ENCODE data around the gene TASP1.

TASP1 gene

DNA sequence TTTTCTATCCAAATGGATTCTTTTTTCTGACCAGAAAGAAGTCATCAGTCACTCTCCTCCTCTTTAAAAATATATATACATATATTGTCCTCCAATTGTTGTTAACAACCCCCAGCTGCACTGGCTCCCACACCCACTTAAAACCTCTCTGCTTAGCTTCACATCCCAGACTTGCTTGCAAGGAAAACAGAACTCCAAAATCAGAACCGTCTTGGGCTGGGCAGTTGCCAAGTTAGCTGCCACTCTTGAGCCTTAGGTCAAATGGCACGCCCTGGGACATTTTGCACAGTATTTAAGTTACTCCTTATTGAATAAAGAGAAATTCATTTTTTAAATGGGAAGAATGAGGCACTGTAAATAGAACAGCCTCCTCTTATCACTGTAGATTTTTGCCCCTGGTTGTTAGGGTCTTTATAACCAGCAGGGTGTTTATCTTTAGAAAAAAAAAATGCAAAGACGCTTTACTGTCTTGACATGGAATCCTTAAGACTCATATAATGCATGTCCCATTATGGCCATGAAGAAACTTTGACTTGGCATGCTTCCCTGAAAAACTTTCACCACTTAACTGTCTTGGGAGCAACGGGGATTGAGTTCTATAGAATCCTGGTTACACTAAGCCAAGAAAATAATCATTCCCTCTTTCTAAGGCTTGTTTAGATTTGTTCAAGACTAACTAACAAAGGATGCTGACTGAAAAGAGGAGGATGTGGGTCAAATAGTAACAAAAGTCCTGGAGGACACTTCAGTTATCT, 213.2 kb downstream of the TASP1 start:
- no peak for DNase-seq (ENCODE audit: low spot score)
- in situ Hi-C loops (cut with MboI; ENCODE audit: low pct_unique_long_range_greater_than_20kb, low sequenced_read_pairs, unreplicated experiment) = no loop called here
- TF ChIP-seq, protein P1, sequence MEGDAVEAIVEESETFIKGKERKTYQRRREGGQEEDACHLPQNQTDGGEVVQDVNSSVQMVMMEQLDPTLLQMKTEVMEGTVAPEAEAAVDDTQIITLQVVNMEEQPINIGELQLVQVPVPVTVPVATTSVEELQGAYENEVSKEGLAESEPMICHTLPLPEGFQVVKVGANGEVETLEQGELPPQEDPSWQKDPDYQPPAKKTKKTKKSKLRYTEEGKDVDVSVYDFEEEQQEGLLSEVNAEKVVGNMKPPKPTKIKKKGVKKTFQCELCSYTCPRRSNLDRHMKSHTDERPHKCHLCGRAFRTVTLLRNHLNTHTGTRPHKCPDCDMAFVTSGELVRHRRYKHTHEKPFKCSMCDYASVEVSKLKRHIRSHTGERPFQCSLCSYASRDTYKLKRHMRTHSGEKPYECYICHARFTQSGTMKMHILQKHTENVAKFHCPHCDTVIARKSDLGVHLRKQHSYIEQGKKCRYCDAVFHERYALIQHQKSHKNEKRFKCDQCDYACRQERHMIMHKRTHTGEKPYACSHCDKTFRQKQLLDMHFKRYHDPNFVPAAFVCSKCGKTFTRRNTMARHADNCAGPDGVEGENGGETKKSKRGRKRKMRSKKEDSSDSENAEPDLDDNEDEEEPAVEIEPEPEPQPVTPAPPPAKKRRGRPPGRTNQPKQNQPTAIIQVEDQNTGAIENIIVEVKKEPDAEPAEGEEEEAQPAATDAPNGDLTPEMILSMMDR (IDR thresholded peaks at IDR 0.05; ENCODE audit: extremely low read depth, insufficient read depth, missing control alignments) = no peak

DNA sequence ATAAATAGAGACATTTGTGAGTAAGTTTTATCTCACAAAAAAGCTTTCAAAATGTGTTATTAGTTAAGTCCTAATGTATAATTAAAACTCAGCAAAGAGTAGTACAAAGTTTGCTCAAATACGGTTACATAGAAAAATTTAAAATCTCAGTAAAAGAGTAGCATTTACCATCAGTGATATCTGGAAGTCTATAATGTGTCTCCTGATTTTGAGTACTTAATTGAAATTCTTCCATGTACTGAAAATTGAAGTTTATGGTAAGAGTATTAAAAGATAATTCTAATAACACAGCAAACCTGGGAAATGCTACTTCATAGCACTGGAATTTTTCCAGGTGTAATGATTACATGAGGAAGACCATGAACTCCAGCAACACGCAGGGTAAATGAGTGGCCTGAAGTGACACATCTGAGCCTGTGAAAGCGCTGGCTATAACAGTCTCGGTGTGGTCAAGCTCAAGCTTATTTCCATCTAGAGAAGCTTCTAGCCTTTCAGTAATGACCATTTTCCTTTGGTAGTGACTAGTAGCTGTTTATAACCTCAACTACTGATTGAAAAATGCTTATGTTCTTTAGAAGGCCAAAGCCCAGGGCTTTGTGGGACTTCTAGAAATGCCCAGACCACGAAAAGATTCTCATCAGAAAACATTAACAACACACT, 214.4 kb downstream of the TASP1 start:
- in situ Hi-C loops (cut with MboI; ENCODE audit: low pct_unique_long_range_greater_than_20kb, low sequenced_read_pairs, unreplicated experiment) = no loop called here
- DNase-seq (ENCODE audit: low spot score) = no peak
- TF ChIP-seq, protein P1 (IDR thresholded peaks at IDR 0.05; ENCODE audit: extremely low read depth, insufficient read depth, missing control alignments) = no peak

DNA sequence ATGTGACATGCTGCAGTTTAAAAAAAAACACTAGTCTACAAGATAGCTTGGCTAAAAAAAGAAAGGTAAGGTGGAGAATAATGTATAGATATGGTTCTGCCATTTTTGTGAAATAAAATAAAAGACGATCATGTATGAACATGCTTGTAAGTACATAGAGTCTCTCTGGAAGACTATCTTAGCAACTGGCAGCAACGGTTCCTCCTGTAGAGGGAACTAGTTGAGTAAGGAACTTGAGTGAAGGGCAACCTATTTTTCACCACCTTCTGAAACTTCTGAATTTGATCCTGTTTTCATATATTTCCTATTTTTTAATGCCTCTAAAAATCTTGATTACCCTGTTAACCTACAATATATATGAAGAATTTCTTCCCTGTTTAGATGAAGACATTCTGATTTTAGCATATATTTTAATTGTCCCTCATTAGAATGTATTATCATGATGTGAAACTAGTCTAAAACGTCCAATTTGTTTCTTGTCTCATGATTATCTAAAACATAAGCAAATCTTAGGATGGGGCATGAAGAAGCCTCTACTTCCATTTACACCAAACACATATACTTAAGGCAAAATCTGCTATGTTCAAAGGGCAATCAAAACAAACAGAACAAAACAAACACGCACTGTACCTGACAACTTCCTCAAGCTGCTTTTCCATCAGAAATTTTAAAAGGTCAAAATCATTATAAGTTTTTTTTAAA, 215.1 kb downstream of the TASP1 start:
- DNase-seq (ENCODE audit: low spot score) = no peak
- in situ Hi-C loops (cut with MboI; ENCODE audit: low pct_unique_long_range_greater_than_20kb, low sequenced_read_pairs, unreplicated experiment) = no loop called here
- TF ChIP-seq, protein P1 (IDR thresholded peaks at IDR 0.05; ENCODE audit: extremely low read depth, insufficient read depth, missing control alignments) = no peak

DNA sequence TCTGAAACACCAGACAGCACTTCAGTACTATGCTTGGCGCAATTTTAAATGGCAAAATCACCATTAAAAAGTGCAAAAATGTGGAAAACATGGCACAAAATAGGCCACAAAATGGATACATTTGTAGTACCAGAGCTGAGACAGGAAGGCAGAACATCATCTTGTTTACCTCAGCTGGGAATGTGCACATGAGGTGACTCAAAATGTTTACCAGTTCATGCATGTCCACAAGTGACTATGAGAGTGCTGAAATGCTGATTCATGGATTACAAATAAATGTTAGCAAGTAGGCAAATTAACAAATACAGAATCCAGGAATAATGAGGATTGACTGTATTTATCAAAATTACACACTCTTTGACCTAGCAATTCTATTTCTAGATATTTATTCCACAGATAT, 216.1 kb downstream of the TASP1 start:
- in situ Hi-C loops (cut with MboI; ENCODE audit: low pct_unique_long_range_greater_than_20kb, low sequenced_read_pairs, unreplicated experiment) = no loop called here
- no peak for DNase-seq (ENCODE audit: low spot score)

DNA sequence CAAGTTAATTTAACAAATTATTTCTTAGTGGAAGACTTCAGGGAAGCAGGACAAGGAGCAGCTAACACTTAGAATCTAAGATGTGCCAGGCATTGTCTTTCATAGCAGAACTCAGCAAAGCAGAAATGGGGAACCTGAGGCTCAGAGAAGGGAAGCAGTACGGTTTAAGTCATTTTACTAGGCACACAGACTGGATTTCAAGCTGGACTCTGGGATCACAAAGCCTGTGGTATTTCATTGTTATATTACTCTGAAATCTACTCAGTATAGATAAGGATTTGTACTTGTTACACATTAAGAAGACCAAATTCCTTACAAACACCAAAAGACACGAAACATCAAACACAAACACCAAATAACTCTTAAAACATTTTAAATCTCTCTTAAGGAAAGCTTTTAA, 218.1 kb downstream of the TASP1 start:
- in situ Hi-C loops (cut with MboI; ENCODE audit: low pct_unique_long_range_greater_than_20kb, low sequenced_read_pairs, unreplicated experiment) = no loop called here
- no peak for DNase-seq (ENCODE audit: low spot score)
- TF ChIP-seq, protein P1 (IDR thresholded peaks at IDR 0.05; ENCODE audit: extremely low read depth, insufficient read depth, missing control alignments) = no peak

More for the DNA sequence above, 216.1 kb downstream of the TASP1 start:
- TF ChIP-seq, protein P1 (IDR thresholded peaks at IDR 0.05; ENCODE audit: extremely low read depth, insufficient read depth, missing control alignments) = no peak

DNA sequence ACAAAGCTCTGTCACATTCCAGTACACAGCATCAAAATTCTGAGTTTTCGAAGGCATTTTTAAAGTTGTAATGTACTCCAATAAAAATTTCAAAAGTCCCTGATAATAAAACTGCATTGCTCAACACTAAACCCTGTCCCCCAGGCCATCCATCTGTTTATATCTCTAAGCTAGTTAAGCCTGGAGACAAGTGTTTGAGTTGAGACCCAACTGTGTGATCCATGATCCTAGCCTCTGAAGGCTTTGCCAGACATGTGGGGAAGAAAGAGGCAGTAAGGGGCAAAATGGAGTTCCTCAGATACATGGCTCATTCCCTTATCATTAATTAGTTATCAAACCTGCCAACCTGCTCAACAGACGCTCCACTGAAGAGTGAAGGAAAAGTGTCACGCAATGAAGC, 219.3 kb downstream of the TASP1 start:
- in situ Hi-C loops (cut with MboI; ENCODE audit: low pct_unique_long_range_greater_than_20kb, low sequenced_read_pairs, unreplicated experiment) = no loop called here
- no peak for DNase-seq (ENCODE audit: low spot score)
- TF ChIP-seq, protein P1 (IDR thresholded peaks at IDR 0.05; ENCODE audit: extremely low read depth, insufficient read depth, missing control alignments) = no peak
